B cell (primary cell): ENCODE data around the gene NKTR. TPM values are rescaled to one million over a fixed set of nuclear protein-coding genes. Genes with fewer than 3 reads are reported as not detected.

ENCODE experiments used
- ATAC-seq: fragments of 200-7000 bp; cut with Tn5 transposase; one replicate; pipeline ENCODE4 v1.10.0; 2021; ENCODE audit warnings: low read depth, mild to moderate bottlenecking, moderate number of reproducible peaks, moderate library complexity
- CTCF ChIA-PET: fragments of 350-600 bp; sonication (Branson Sonifier 250); formaldehyde crosslinking; loops from one replicate; lab custom pipeline; 2021; ENCODE audit warnings: antibody characterized with exemption, inconsistent platforms; lab: Charles Lee
- POLR2A ChIA-PET: fragments of 350-600 bp; sonication (Branson Sonifier 250); formaldehyde crosslinking; loops from one replicate; lab custom pipeline; 2021; ENCODE audit warnings: antibody characterized with exemption; lab: Charles Lee
- DNase-seq: peaks from one replicate; pipeline ENCODE4 v3.0.0; 2013
- H2AFZ ChIP-seq: 2 replicates; pipeline ENCODE4 v1.6.1; 2012; ENCODE audit warnings: mild to moderate bottlenecking, low read depth, low read length; ENCODE audit not compliant: insufficient read depth, poor library complexity, severe bottlenecking
- H3K27ac ChIP-seq, 2 donors: 1 replicate in 1 of 2; 2 replicates in 1 of 2; pipeline ENCODE4 v1.5.1; 2012 to 2013; ENCODE audit warnings: low read length in 2 of 2, mild to moderate bottlenecking in 2 of 2, moderate library complexity in 1 of 2
- H3K27me3 ChIP-seq, 4 experiments: fragments of 200-600 bp in 1 of 4; sonication (generic) in 1 of 4; replicated peaks in 1 of 4; 1 replicate in 2 of 4; 2 replicates in 2 of 4; pipeline versions ENCODE4 v1.6.1 to v1.7.0; 2013 to 2016; ENCODE audit warnings: low read length in 3 of 4, mild to moderate bottlenecking in 2 of 4, mixed read lengths in 1 of 4, moderate library complexity in 1 of 4; ENCODE audit not compliant: insufficient read depth in 4 of 4, control insufficient read depth in 3 of 4; ENCODE audit errors: control extremely low read depth in 1 of 4
- H3K36me3 ChIP-seq, 2 experiments: replicated peaks in 1 of 2; 1 replicate in 1 of 2; 2 replicates in 1 of 2; pipeline versions ENCODE4 v1.6.1 to v1.7.1; 2013; ENCODE audit warnings: low read length in 1 of 2; ENCODE audit not compliant: insufficient read depth in 2 of 2, control insufficient read depth in 1 of 2; ENCODE audit errors: control extremely low read depth in 1 of 2, extremely low read depth in 1 of 2
- H3K4me1 ChIP-seq, 2 donors: fragments of 200-600 bp in 1 of 2; sonication (generic) in 1 of 2; 1 replicate in 1 of 2; 2 replicates in 1 of 2; pipeline versions ENCODE4 v1.5.1 to v1.6.1; 2013 to 2017; ENCODE audit warnings: low read length in 2 of 2; ENCODE audit not compliant: control insufficient read depth in 2 of 2, insufficient read depth in 2 of 2
- H3K4me2 ChIP-seq: replicated peaks from 2 replicates; pipeline ENCODE3; 2012; ENCODE audit warnings: mild to moderate bottlenecking, low read depth, low read length; ENCODE audit not compliant: poor library complexity, severe bottlenecking
- H3K4me3 ChIP-seq, 5 experiments: fragments of 200-600 bp in 1 of 5; sonication (generic) in 1 of 5; 1 replicate in 3 of 5; 2 replicates in 2 of 5; pipeline versions ENCODE4 v1.5.1 to v1.7.0; 2011 to 2016; ENCODE audit warnings: low read length in 4 of 5, mild to moderate bottlenecking in 4 of 5, low read depth in 2 of 5, control low read depth in 1 of 5, moderate library complexity in 1 of 5; ENCODE audit not compliant: insufficient read depth in 1 of 5; ENCODE audit errors: control extremely low read depth in 1 of 5, extremely low read depth in 1 of 5
- H3K79me2 ChIP-seq: fragments of 200-600 bp; sonication (generic); one replicate; pipeline ENCODE4 v1.6.0; 2016; ENCODE audit warnings: low read length; ENCODE audit not compliant: control insufficient read depth, insufficient read depth
- H3K9ac ChIP-seq: fragments of 200-600 bp; sonication (generic); 2 replicates; pipeline ENCODE4 v1.6.1; 2017; ENCODE audit warnings: mild to moderate bottlenecking, low read length, moderate library complexity
- H3K9me3 ChIP-seq, 3 donors: one replicate each; pipeline versions ENCODE4 v1.6.1 to v1.7.1; 2013; ENCODE audit warnings: low read length in 2 of 3; ENCODE audit not compliant: control insufficient read depth in 2 of 3, insufficient read depth in 1 of 3; ENCODE audit errors: control extremely low read depth in 1 of 3
- H4K20me1 ChIP-seq: 2 replicates; pipeline ENCODE4 v1.6.0; 2012; ENCODE audit warnings: mild to moderate bottlenecking, low read length; ENCODE audit not compliant: insufficient read depth, control insufficient read depth, poor library complexity, severe bottlenecking
- H3K27ac Mint-ChIP-seq: one replicate; pipeline ENCODE4 v1.8.0; 2021; ENCODE audit warnings: mixed read lengths
- H3K27me3 Mint-ChIP-seq: one replicate; pipeline ENCODE4 v1.8.0; 2021; ENCODE audit warnings: mixed read lengths
- H3K4me1 Mint-ChIP-seq: one replicate; pipeline ENCODE4 v1.8.0; 2021; ENCODE audit warnings: mixed read lengths
- H3K4me3 Mint-ChIP-seq: one replicate; pipeline ENCODE4 v1.8.0; 2021; ENCODE audit warnings: mixed read lengths
- H3K9me3 Mint-ChIP-seq: one replicate; pipeline ENCODE4 v1.8.0; 2022; ENCODE audit warnings: mixed read lengths; ENCODE audit not compliant: insufficient read depth
- CTCF ChIP-seq: fragments of 200-600 bp; IDR thresholded peaks from one replicate; pipeline ENCODE4 v1.8.0; 2022; ENCODE audit warnings: antibody characterized with exemption, mild to moderate bottlenecking
- EZH2 ChIP-seq: IDR thresholded peaks from 2 replicates; pipeline ENCODE4 v1.6.1; 2012; ENCODE audit warnings: borderline replicate concordance, low read depth, mild to moderate bottlenecking, moderate library complexity, low read length; ENCODE audit not compliant: insufficient read depth, poor library complexity, severe bottlenecking
- WGBS: methylation state at CpG from one replicate; pipeline ENCODE4 v1.1.5; 2013; ENCODE audit warnings: missing lambda C conversion rate; ENCODE audit not compliant: insufficient coverage; 5-methylcytosine and 5-hydroxymethylcytosine counted together
- intact Hi-C: fragments of 100-400 bp; cut with micrococcal nuclease; formaldehyde crosslinking; loops from one replicate; pipeline ENCODE4 v1.10.0; 2022
- polyA plus RNA-seq: library from polyadenylated mRNA; depleted of rRNA; stranded (reverse); fragments of >200 nt; gene quantifications from 2 replicates; pipeline ENCODE4 v1.2.3, GENCODE V29; 2012
- total RNA-seq, 2 donors: library from RNA; stranded (reverse); fragments of 120-200 nt in 1 of 2; gene quantifications; 1 replicate in 1 of 2; 2 replicates in 1 of 2; pipeline versions ENCODE4 v1.2.3 to v1.2.4, GENCODE V29; 2013 to 2022

The NKTR gene
- total and polyA plus RNA-seq, 2 donors (not counting 1 experiment from before 2014, with no cell fraction given): 58.0 to 227 TPM

DNA sequence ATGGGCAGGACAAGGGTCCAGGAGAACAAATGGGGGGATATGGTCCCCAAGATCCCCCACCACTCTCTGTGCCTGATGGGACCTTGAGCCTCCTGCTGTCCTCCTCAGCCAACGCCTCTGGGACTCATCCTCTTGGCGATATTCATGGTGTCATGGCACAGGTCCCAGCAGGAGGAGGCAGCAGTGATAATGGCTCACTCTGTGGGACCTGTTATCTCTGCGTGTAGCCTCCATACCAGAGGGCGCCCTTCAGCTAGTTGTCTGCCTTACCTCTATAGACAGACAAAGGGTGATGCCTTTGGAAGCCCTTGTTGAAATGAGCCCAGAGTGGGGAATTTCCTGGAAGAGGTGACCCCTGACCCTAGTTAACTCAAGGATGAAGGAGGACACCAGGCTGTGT, 60.4 kb downstream of the NKTR start:
- TF ChIP-seq CTCF (no peak), EZH2 (no peak)
- intact Hi-C loops: loop anchor here (5.0 kb wide), 1 partner anchor 81 kb away; no protein-coding TSS in a partner anchor
- ChIA-PET CTCF (no interaction called here), POLR2A (no interaction called here)
- Histone ChIP-seq H3K27ac (no peak overlapping the region), H3K36me3 (no peaks in the 10 kb centered on the region), H3K27me3 (no peaks in the 10 kb centered on the region), H3K9me3 (no peaks in the 10 kb centered on the region), H3K9ac (no peak overlapping the region), H3K4me1 (peaks cover 13 to 22% of the 10 kb centered on the region in 2 donors), H3K4me3 (no peak overlapping the region), H3K79me2 (no peaks in the 10 kb centered on the region), H4K20me1 (no peaks in the 10 kb centered on the region), H3K4me2 (no peak overlapping the region), H2AFZ (no peak overlapping the region)
- ATAC-seq: no peak
- H3K27ac Mint-ChIP-seq: no peak overlapping the region
- no peak for DNase-seq
- H3K4me3 Mint-ChIP-seq: no peak overlapping the region
- H3K4me1 Mint-ChIP-seq: peaks cover 13% of the 10 kb centered on the region
- 72% methylated on average over 3 of the region's 4 CpGs for WGBS
- no peaks in the 10 kb centered on the region for H3K9me3 Mint-ChIP-seq
- H3K27me3 Mint-ChIP-seq: no peaks in the 10 kb centered on the region

GRCh38 chr3:42661593-42662022, 61.1 kb downstream of the NKTR start:
- H3K4me3 ChIP-seq: no peak overlapping the region
- H3K9me3 ChIP-seq: no peaks in the 10 kb centered on the region
- no peaks in the 10 kb centered on the region for H3K36me3 ChIP-seq
- no peaks in the 10 kb centered on the region for H3K79me2 ChIP-seq
- H3K4me1 ChIP-seq: peaks cover 13 to 22% of the 10 kb centered on the region in 2 donors
- WGBS: 100% methylated on average over 3 of the region's 5 CpGs
- H2AFZ ChIP-seq: no peak overlapping the region
- peaks cover 13% of the 10 kb centered on the region for H3K4me1 Mint-ChIP-seq
- H3K9ac ChIP-seq: no peak overlapping the region
- TF ChIP-seq EZH2: no peak
- TF ChIP-seq CTCF: no peak
- no peaks in the 10 kb centered on the region for H3K27me3 Mint-ChIP-seq
- ChIA-PET CTCF (no interaction called here), POLR2A (no interaction called here)
- no peak for ATAC-seq
- H4K20me1 ChIP-seq: no peaks in the 10 kb centered on the region
- DNase-seq: no peak
- H3K4me2 ChIP-seq: no peak overlapping the region
- no peak overlapping the region for H3K4me3 Mint-ChIP-seq
- no peaks in the 10 kb centered on the region for H3K27me3 ChIP-seq
- H3K27ac Mint-ChIP-seq: peak overlapping the region; percentile 53
- intact Hi-C loops: loop anchor here (5.0 kb wide), 1 partner anchor 81 kb away; no protein-coding TSS in a partner anchor
- no peaks in the 10 kb centered on the region for H3K9me3 Mint-ChIP-seq
- no peak overlapping the region for H3K27ac ChIP-seq
